Lower lobe of right lung (tissue), 2 donors: Measurements from ENCODE around the gene C2orf80. TPM values are rescaled to one million over a fixed set of nuclear protein-coding genes. Genes with fewer than 3 reads are reported as not detected.

Experiments
- ATAC-seq, 2 donors: fragments of 200-7000 bp; cut with Tn5 transposase; one replicate each; pipeline ENCODE4 v1.9.1; 2020 to 2022; ENCODE audit warnings: mild to moderate bottlenecking in 2 of 2, moderate library complexity in 2 of 2
- DNase-seq: peaks from one replicate; pipeline ENCODE4 v3.0.0-alpha.2; 2020
- H3K27ac ChIP-seq: fragments of 200-600 bp; one replicate; pipeline ENCODE4 v1.8.0; 2022
- H3K27me3 ChIP-seq: fragments of 200-600 bp; one replicate; pipeline ENCODE4 v1.8.0; 2022; ENCODE audit warnings: low read depth
- H3K36me3 ChIP-seq: fragments of 200-600 bp; one replicate; pipeline ENCODE4 v1.8.0; 2022; ENCODE audit warnings: mild to moderate bottlenecking
- H3K4me1 ChIP-seq: fragments of 200-600 bp; one replicate; pipeline ENCODE4 v1.8.0; 2022
- H3K4me3 ChIP-seq: fragments of 200-600 bp; one replicate; pipeline ENCODE4 v1.8.0; 2022; ENCODE audit warnings: mild to moderate bottlenecking
- H3K9me3 ChIP-seq: fragments of 200-600 bp; one replicate; pipeline ENCODE4 v1.8.0; 2022
- CTCF ChIP-seq: fragments of 200-600 bp; IDR thresholded peaks from one replicate; pipeline ENCODE4 v1.8.0; 2022; ENCODE audit warnings: antibody characterized with exemption, mild to moderate bottlenecking
- intact Hi-C: fragments of 100-400 bp; cut with DNase I; formaldehyde crosslinking; loops from one replicate; pipeline ENCODE4 v1.11.0; 2022
- total RNA-seq: library from RNA; stranded (reverse); fragmentation: NEBNext Ultra II Directional; extraction: Animal tissue kit (Norgen Biotek cat#: 25700); gene quantifications from one replicate; pipeline ENCODE4 v1.2.1, GENCODE V29; 2021
- donor health status: DM: no; HTN: yes; CAD: no; lungs with severe emphysema.

The C2orf80 gene
- total RNA-seq, 1 donor from 2014 or later, result not detected

DNA sequence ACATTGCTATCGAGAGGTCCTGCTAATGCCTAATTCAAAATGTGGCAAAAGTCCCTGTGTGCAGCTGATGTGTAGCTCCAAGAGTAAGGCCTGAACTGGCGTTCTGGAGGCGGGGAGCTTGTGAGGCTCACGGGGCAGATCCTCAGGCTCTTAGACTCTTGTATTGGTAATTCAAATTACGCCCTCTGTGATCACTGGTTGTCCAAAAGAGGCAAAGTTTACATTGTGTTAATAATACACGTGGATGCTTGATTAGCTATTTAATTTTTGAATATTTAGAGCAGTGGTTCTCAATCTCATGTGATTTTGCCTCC, 14.0 kb downstream of the C2orf80 start:
- no peak overlapping the region for H3K4me3 ChIP-seq
- no peaks in the 10 kb centered on the region for H3K27me3 ChIP-seq
- intact Hi-C loops, result no loop called here
- peaks cover 9% of the 10 kb centered on the region for H3K4me1 ChIP-seq
- DNase-seq (no peak), ATAC-seq (no peak)
- no peaks in the 10 kb centered on the region for H3K9me3 ChIP-seq
- H3K27ac ChIP-seq, result no peak overlapping the region
- H3K36me3 ChIP-seq, result no peaks in the 10 kb centered on the region
- TF ChIP-seq CTCF, result no peak

DNA sequence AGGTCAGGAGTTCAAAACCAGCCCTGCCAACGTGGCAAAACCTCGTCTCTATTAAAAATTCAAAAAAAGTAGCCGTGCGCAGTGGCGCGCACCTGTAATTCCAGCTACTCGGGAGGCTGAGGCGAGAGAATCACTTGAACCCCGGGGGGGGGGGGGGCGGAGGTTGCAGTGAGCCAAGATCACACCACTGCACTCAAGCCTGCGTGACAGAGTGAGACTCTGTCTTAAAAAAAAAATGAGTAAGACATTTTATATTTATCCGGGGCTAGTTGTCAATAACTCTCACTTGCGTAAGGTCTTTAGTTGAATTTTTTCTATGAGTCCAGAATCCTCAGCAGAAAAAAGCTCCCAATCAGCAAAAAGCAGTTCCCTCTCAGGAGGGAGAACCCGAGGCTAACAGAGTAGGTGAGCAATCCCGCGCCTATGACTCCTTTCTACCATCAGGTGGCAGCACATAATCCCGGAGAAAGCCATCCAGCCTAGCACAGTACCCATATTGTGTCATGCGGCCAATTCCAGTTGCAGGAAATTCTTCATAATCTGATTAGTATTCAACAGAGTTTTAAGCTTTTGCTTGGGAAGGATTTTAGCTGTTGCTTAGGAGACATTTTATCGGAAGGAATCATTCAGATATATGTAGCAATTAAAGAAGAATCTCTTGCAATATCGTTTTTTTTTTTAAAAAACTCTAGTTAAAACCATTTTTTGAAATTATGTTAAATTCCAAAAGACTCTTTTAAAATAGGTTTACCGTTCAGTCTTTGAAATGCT, 14.6 kb downstream of the C2orf80 start:
- intact Hi-C loops, result no loop called here
- ATAC-seq, result peak; percentile 94
- peaks cover 9% of the 10 kb centered on the region for H3K4me1 ChIP-seq
- no peaks in the 10 kb centered on the region for H3K27me3 ChIP-seq
- DNase-seq, result peak; percentile 72
- peak; percentile 87 for TF ChIP-seq CTCF
- H3K4me3 ChIP-seq, result no peak overlapping the region
- H3K36me3 ChIP-seq, result no peaks in the 10 kb centered on the region
- H3K27ac ChIP-seq, result no peak overlapping the region
- no peaks in the 10 kb centered on the region for H3K9me3 ChIP-seq

GRCh38 chr2:208174144-208174543, 15.7 kb downstream of the C2orf80 start:
- TF ChIP-seq CTCF, result no peak
- H3K27ac ChIP-seq, result no peak overlapping the region
- H3K27me3 ChIP-seq, result no peaks in the 10 kb centered on the region
- no peak overlapping the region for H3K4me3 ChIP-seq
- intact Hi-C loops, result no loop called here
- ATAC-seq, result no peak
- H3K9me3 ChIP-seq, result no peaks in the 10 kb centered on the region
- DNase-seq, result no peak
- H3K36me3 ChIP-seq, result no peaks in the 10 kb centered on the region
- H3K4me1 ChIP-seq, result peaks cover 9% of the 10 kb centered on the region

- Histone ChIP-seq H3K9me3 (no peaks in the 10 kb centered on the region), H3K36me3 (no peaks in the 10 kb centered on the region), H3K27ac (no peak overlapping the region), H3K4me3 (no peak overlapping the region), H3K4me1 (peaks cover 9% of the 10 kb centered on the region), H3K27me3 (no peaks in the 10 kb centered on the region)
- TF ChIP-seq CTCF, result no peak
- DNase-seq (no peak), ATAC-seq (peak; percentile 63 to 88)
- intact Hi-C loops, result no loop called here
Measured at GRCh38 chr2:208172125-208172524, 17.7 kb downstream of the C2orf80 start.

DNA sequence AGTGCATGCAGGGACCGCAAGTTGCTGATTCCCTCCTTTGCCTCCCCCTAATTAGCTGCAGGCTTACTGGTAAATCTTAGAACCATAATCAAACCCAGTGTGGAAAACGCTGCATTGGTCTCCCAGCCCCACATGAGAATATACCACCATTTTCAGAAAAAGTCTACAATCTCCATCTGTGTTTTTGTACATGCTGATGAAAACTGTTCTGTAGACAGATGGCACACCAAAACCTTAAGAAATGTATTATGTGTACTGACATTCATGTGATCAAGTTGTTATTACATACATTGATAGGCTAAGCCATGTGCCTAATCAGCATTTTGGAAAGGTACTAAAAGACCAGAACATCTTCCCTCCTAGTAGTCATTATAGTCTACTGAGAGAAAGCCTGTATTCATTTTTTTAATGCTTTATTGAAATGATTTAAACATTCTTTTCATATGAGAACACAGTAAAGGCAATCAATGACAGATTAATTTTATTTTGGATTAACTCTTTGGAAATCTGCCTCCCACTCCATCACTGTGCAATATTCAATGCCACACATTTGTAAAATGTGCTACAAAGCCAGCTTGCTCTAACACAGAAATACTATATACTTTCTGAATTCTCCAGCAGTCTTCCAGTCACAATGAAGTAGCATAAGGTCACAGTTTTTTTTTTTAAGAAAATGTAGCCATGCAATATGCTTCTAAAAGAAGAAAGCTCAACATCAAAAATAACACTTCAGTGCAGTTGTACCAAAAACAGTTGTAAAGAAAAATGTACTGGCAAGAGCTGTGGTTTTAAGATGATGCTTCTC, 24.7 kb downstream of the C2orf80 start:
- no peak overlapping the region for H3K27ac ChIP-seq
- H3K27me3 ChIP-seq, result no peaks in the 10 kb centered on the region
- no peaks in the 10 kb centered on the region for H3K4me1 ChIP-seq
- no peaks in the 10 kb centered on the region for H3K9me3 ChIP-seq
- no peak for ATAC-seq
- no peak overlapping the region for H3K4me3 ChIP-seq
- no peaks in the 10 kb centered on the region for H3K36me3 ChIP-seq
- intact Hi-C loops, result no loop called here
- no peak for DNase-seq
- TF ChIP-seq CTCF, result no peak
